H1 (cell line): Measurements from ENCODE around the gene GUCY1A2. TPM values are rescaled to one million over a fixed set of nuclear protein-coding genes. Genes with fewer than 3 reads are reported as not detected.

Source experiments
- CHD1 ChIP-seq: IDR thresholded peaks from 2 replicates; pipeline ENCODE4 v1.6.1; 2012; ENCODE audit warnings: low read depth, low read length, improper control_type of control experiment
- polyA plus RNA-seq, 7 experiments: library from polyadenylated mRNA; depleted of rRNA in 3 of 7; stranded (reverse) in 5 of 7; unstranded in 2 of 7; fragments of >200 nt in 5 of 7; fragments of 200-250 nt in 2 of 7; gene quantifications; 1 replicate in 5 of 7; 2 replicates in 1 of 7; 4 replicates in 1 of 7; pipeline versions ENCODE4 v1.2.1 to v1.2.3, GENCODE V29; 2011 to 2013; ENCODE audit warnings: missing spikeins in 2 of 7, mixed read lengths in 2 of 7
- total RNA-seq: library from RNA; stranded (reverse); fragmentation: NEBNext Ultra II Directional; extraction: Animal tissue kit (Norgen Biotek cat#: 25700); gene quantifications from 2 replicates; pipeline ENCODE4 v1.2.1, GENCODE V29; 2021
- TF ChIP-seq, protein P1 (sequence below): IDR thresholded peaks from 2 replicates; pipeline ENCODE4 v1.6.1; 2011; ENCODE audit warnings: low read length, improper control_type of control experiment

The GUCY1A2 gene
- total and polyA plus RNA-seq, 2 of the 8 experiments (the other 6 are each of a cell fraction or from before 2014, with no cell fraction given) = 0.11 to 1.9 TPM

DNA sequence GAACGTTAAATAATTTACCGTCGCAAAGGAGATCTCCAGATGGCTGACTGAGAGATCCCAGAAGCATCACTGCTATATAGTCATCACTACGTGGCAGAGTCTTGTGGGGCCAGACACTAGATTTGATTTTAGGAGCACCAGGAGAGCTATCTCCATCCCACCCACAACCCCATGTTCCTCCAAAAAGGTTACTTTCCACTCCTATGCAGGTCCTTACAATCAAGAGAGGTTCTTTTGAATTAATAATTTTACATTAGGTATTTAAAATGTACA is 19.4 kb downstream of the GUCY1A2 start (continued):
- TF ChIP-seq, protein P1, sequence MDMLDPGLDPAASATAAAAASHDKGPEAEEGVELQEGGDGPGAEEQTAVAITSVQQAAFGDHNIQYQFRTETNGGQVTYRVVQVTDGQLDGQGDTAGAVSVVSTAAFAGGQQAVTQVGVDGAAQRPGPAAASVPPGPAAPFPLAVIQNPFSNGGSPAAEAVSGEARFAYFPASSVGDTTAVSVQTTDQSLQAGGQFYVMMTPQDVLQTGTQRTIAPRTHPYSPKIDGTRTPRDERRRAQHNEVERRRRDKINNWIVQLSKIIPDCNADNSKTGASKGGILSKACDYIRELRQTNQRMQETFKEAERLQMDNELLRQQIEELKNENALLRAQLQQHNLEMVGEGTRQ = no peak
- TF ChIP-seq CHD1 = no peak
